GM10847 (cell line): Measurements from ENCODE around the gene MACF1.

Source experiments
- POLR2A ChIP-seq: IDR thresholded peaks from 2 replicates; pipeline ENCODE4 v1.6.1; 2011; ENCODE audit not compliant: insufficient read length; ENCODE audit errors: extremely low read depth

MACF1 gene

GRCh38 chr1:39204441-39205081 is at the start of gene MACF1:
TSS of gene MACF1 (plus strand) at chr1:39204695. CDS start at chr1:39205023, 328 bp downstream.
- TF ChIP-seq POLR2A = no peak

GRCh38 chr1:39157304-39157703 is 47.2 kb upstream of the MACF1 start:
- TF ChIP-seq POLR2A = no peak

GRCh38 chr1:39158327-39159086 is 46.0 kb upstream of the MACF1 start:
- TF ChIP-seq POLR2A = no peak

- no peak for TF ChIP-seq POLR2A
These were observed 45.1 kb upstream of the MACF1 start for GRCh38 chr1:39159224-39160036.

- no peak for TF ChIP-seq POLR2A
These were observed 43.8 kb upstream of the MACF1 start for GRCh38 chr1:39160703-39161102.

GRCh38 chr1:39163469-39163868 is 41.0 kb upstream of the MACF1 start:
- TF ChIP-seq POLR2A = no peak

GRCh38 chr1:39164256-39164655 is 40.2 kb upstream of the MACF1 start:
- no peak for TF ChIP-seq POLR2A

- TF ChIP-seq POLR2A = no peak
These were observed 39.4 kb upstream of the MACF1 start for GRCh38 chr1:39165049-39165448.

- no peak for TF ChIP-seq POLR2A
These were observed 39.0 kb upstream of the MACF1 start for GRCh38 chr1:39165488-39165887.

- no peak for TF ChIP-seq POLR2A
These were observed 36.8 kb upstream of the MACF1 start for GRCh38 chr1:39167632-39168209.

GRCh38 chr1:39168301-39169080 is 36.0 kb upstream of the MACF1 start:
- TF ChIP-seq POLR2A = no peak

- no peak for TF ChIP-seq POLR2A
These were observed 33.5 kb upstream of the MACF1 start for GRCh38 chr1:39170731-39171667.

GRCh38 chr1:39173119-39173994 is 31.1 kb upstream of the MACF1 start:
- TF ChIP-seq POLR2A = no peak

- no peak for TF ChIP-seq POLR2A
These were observed 30.5 kb upstream of the MACF1 start for GRCh38 chr1:39173995-39174380.
